Heart right ventricle (tissue), 16 donors: ENCODE measurements around the gene CYBC1. TPM values are rescaled to one million over a fixed set of nuclear protein-coding genes. Genes with fewer than 3 reads are reported as not detected.
A peak's percentile ranks its signal among the peaks of the same experiment; 100 is the strongest.
"Not testable (repeated sequence)": the region's sequence is repeated elsewhere in the genome, so short reads cannot be mapped to it uniquely, and the experiment has no call there.

Experiments used
- ATAC-seq, 8 donors: fragments of 200-7000 bp; cut with Tn5 transposase; one replicate each; pipeline ENCODE4 v1.9.1; 2020; ENCODE audit warnings: mild to moderate bottlenecking in 8 of 8, moderate library complexity in 8 of 8, moderate number of reproducible peaks in 1 of 8
- DNase-seq, 2 donors: peaks; one replicate each; pipeline ENCODE4 v3.0.0-alpha.2; 2020
- H3K27ac ChIP-seq, 10 donors: fragments of 200-600 bp; sonication (generic) in 2 of 10; one replicate each; pipeline versions ENCODE4 v1.5.0 to v1.8.0; 2020 to 2022; ENCODE audit warnings: mild to moderate bottlenecking in 3 of 10
- H3K27me3 ChIP-seq, 7 donors: fragments of 200-600 bp; one replicate each; pipeline ENCODE4 v1.8.0; 2021 to 2022; ENCODE audit warnings: mild to moderate bottlenecking in 2 of 7
- H3K36me3 ChIP-seq, 9 donors: fragments of 200-600 bp; sonication (generic) in 1 of 9; one replicate each; pipeline versions ENCODE4 v1.5.0 to v1.8.0; 2020 to 2022; ENCODE audit warnings: mild to moderate bottlenecking in 2 of 9
- H3K4me1 ChIP-seq, 9 donors: fragments of 200-600 bp; sonication (generic) in 1 of 9; one replicate each; pipeline versions ENCODE4 v1.5.0 to v1.8.0; 2020 to 2022; ENCODE audit warnings: mild to moderate bottlenecking in 4 of 9
- H3K4me3 ChIP-seq, 10 donors: fragments of 200-600 bp; sonication (generic) in 2 of 10; one replicate each; pipeline versions ENCODE4 v1.5.0 to v1.8.0; 2020 to 2022; ENCODE audit warnings: mild to moderate bottlenecking in 7 of 10, moderate library complexity in 2 of 10
- H3K9me3 ChIP-seq, 11 donors: fragments of 200-600 bp in 10 of 11; sonication (generic) in 2 of 11; one replicate each; pipeline versions ENCODE4 v1.5.0 to v1.8.0; 2013 to 2022; ENCODE audit warnings: mild to moderate bottlenecking in 2 of 11, control low read depth in 1 of 11, moderate library complexity in 1 of 11
- CTCF ChIP-seq, 9 donors: fragments of 200-600 bp; sonication (generic) in 2 of 9; IDR thresholded peaks; one replicate each; pipeline versions ENCODE4 v1.5.0 to v1.8.0; 2021 to 2022; ENCODE audit warnings: antibody characterized with exemption in 9 of 9, mild to moderate bottlenecking in 5 of 9, moderate library complexity in 1 of 9
- WGBS, 2 donors: extraction: QIAGEN DNeasy Blood & Tissue Kit; methylation state at CpG; one replicate each; pipeline ENCODE4 v1.1.7; 2013; ENCODE audit warnings: inconsistent platforms in 1 of 2; 5-methylcytosine and 5-hydroxymethylcytosine counted together
- intact Hi-C, 10 donors: fragments of 100-400 bp; cut with DNase I; formaldehyde crosslinking; loops; one replicate each; pipeline versions ENCODE4 v1.11.1 to v1.14.2; 2022
- polyA plus RNA-seq, 2 donors: library from polyadenylated mRNA; stranded (reverse); fragments of 200-250 nt; gene quantifications; one replicate each; pipeline ENCODE4 v1.2.3, GENCODE V29; 2013
- total RNA-seq, 10 donors: library from RNA; stranded (reverse); fragmentation: NEBNext Ultra II Directional in 3 of 10; extraction: Animal tissue kit (Norgen Biotek cat#: 25700) in 3 of 10; gene quantifications; one replicate each; pipeline versions ENCODE4 v1.2.1 to v1.2.4, GENCODE V29; 2021 to 2023
- donor health status: Arrhythmogenic right ventricular cardiomyopathy.
- donor health status: ischemic (EF 13 %, LVEDD 7.1; RV severe dilation, severe dysfunction).
- donor health status: healthy with polysubstance abuse.
- donor health status: DM: no; HTN: yes; CAD: no.
- donor health status: DM: no; HTN: no; CAD: no.
- donor health status: ischemic (EF 25% LVEDD 6.9; RV normal size, moderate dysfunction).
- donor health status: ischemic (EF 25% LVEDD 5.7; RV mildly dilated, moderate dysfunction).
- donor health status: healthy.
- donor health status: DM: yes; HTN: yes; CAD: no.
- donor health status: Ischemic cardiomyopathy.
- donor health status: ischemic (EF 35%, LVEDD 5.7; RV mildly dilated, moderate dysfunction).
- donor health status: nonischemic (EF 11% LVEDD 7.7; RV severe dilation, severe dysfunction).
- donor health status: DM: yes; HTN: yes; CAD: no.
- donor health status: PGD.
- donor health status: ischemic (EF 29% LVEDD 5.4; RV normal size, mild dysfunction).
- donor health status: nonischemic (EF 23%, LVEDD 6.1; RV moderate dilation, normal function).

CYBC1 gene
- total and polyA plus RNA-seq, 12 donors, result 13.4 to 56.6 (median 21.0) TPM

- intact Hi-C loops, result loop anchor here in 3 of 10 donors (5.0 to 10.0 kb wide), 3 partner anchors 39 to 96 kb away; partner anchors contain the start of genes HEXD (in 2 of the 3) and OGFOD3 (in 2 of the 3)
- H3K36me3 ChIP-seq, result peaks cover 0 to 37% (median 18%) of the 10 kb centered on the region in 9 donors
- H3K27me3 ChIP-seq, result no peaks in the 10 kb centered on the region
- DNase-seq (peak; percentile 97 to 98), ATAC-seq (peak; percentile 99)
- peak within 1 kb of the TSS; percentile 69 to 99 (median 88) for H3K4me3 ChIP-seq
- H3K4me1 ChIP-seq, result peaks cover 10 to 39% (median 32%) of the 10 kb centered on the region in 9 donors
- no peak for TF ChIP-seq CTCF (IDR thresholded peaks at IDR 0.05)
- H3K9me3 ChIP-seq, result no peaks in the 10 kb centered on the region
- peak within 1 kb of the TSS; percentile 99 to 100 (median 100) for H3K27ac ChIP-seq
- 0% methylated on average over 74 to 85 of the region's 85 CpGs for WGBS, 2 donors
Observed at GRCh38 chr17:82458179-82458884, 7.8 kb upstream of the CYBC1 start, which contains the start of gene NARF. NARF (plus strand) TSS chr17:82458741; CDS start chr17:82458804, 63 bp downstream.

- Histone ChIP-seq H3K27me3 (no peaks in the 10 kb centered on the region), H3K4me3 (peak overlapping the region; percentile 34 to 99 (median 88)), H3K9me3 (no peaks in the 10 kb centered on the region), H3K27ac (peak overlapping the region; percentile 99 to 100 (median 100)), H3K4me1 (peaks cover 10 to 36% (median 32%) of the 10 kb centered on the region in 9 donors), H3K36me3 (peaks cover 0 to 32% (median 18%) of the 10 kb centered on the region in 9 donors)
- ATAC-seq (no peak), DNase-seq (no peak)
- intact Hi-C loops, result loop anchor here in 3 of 10 donors (5.0 to 10.0 kb wide), 3 partner anchors 39 to 97 kb away; partner anchors contain the start of genes HEXD (in 2 of the 3) and OGFOD3 (in 2 of the 3)
- 0 to 2% methylated on average over 8 of the region's 8 CpGs for WGBS, 2 donors
- TF ChIP-seq CTCF (IDR thresholded peaks at IDR 0.05), result no peak
Observed at GRCh38 chr17:82457929-82458178, 7.3 kb upstream of the CYBC1 start.

DNA sequence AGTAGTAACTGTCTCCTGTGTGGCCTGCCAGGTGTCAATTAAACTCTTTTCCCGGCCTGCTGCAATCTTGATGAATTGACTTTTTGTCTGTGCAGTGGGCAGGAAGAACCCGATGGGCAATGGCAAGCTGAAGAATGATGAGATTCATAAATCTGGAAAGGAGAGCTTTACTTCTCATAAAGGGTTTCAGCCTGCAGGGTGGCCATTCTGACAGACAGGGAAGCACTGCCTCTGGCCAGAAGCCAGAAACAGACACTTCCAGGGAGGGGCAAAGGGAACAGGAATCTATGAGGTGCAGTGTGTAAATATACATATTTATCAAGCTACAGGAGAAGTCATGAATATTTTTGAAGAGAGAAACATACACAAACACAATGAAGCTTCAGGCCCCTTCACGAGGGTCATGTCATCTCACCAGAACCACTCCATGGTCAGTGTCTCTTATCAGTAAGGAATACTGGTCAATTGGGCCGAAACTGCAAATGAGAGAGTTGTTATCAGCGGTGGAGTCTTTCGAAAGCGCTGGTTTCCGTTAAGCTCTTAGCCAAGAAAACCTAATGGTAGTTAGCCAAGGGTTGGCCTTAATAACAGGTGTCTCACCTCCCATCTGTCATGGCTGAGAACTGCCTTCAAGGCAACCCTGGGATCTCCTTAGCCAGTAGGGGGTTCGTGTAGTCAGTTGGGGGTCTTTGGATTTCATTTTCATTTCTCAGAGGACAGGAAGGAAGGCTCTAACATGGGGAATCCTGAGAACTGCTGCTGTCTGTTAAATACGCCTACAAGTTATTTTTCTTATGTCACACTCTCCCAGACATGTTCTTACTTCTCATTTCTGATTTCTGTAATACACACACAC lies 6.7 kb upstream of the CYBC1 start:
- Histone ChIP-seq H3K4me3 (peak overlapping the region in 9 of 10 donors; percentile 71 to 99 (median 92)), H3K27me3 (no peaks in the 10 kb centered on the region), H3K36me3 (peaks cover 0 to 26% (median 18%) of the 10 kb centered on the region in 9 donors), H3K27ac (peak overlapping the region; percentile 99 to 100 (median 100)), H3K9me3 (no peaks in the 10 kb centered on the region), H3K4me1 (peaks cover 10 to 36% (median 31%) of the 10 kb centered on the region in 9 donors)
- TF ChIP-seq CTCF (IDR thresholded peaks at IDR 0.05), result no peak
- intact Hi-C loops, result loop anchor here in 3 of 10 donors (5.0 to 10.0 kb wide), 3 partner anchors 40 to 98 kb away; partner anchors contain the start of genes HEXD (in 2 of the 3) and OGFOD3 (in 2 of the 3)
- 49 to 56% methylated on average over 10 of the region's 10 CpGs for WGBS, 2 donors
- DNase-seq (no peak), ATAC-seq (no peak)

GRCh38 chr17:82453706-82454105 lies 3.2 kb upstream of the CYBC1 start:
- ATAC-seq, H3K4me3 ChIP-seq, H3K36me3 ChIP-seq, H3K27me3 ChIP-seq, H3K9me3 ChIP-seq, DNase-seq, H3K27ac ChIP-seq: not testable (repeated sequence)
- H3K4me1 ChIP-seq, result peaks cover 9 to 46% (median 39%) of the 10 kb centered on the region in 9 donors
- intact Hi-C loops, result loop anchor here in 2 of 10 donors (5.0 to 10.0 kb wide), 2 partner anchors 36 to 101 kb away; partner anchors contain the start of genes HEXD (in 1 of the 2) and OGFOD3 (in 1 of the 2)
- WGBS, 2 donors, result 95 to 96% methylated on average over 21 of the region's 21 CpGs

DNA sequence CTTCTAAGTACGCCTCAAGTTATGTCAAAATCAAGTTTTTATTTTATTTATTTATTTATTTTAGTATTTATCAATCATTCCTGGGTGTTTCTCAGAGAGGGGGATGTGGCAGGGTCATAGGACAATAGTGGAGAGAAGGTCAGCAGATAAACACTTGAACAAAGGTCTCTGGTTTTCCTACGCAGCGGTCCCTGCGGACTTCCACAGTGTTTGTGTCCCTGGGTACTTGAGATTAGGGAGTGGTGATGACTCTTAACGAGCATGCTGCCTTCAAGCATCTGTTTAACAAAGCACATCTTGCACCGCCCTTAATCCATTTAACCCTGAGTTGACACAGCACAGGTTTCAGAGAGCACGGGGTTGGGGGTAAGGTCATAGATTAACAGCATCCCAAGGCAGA lies 2.6 kb upstream of the CYBC1 start:
- H3K4me1 ChIP-seq, result peaks cover 9 to 46% (median 39%) of the 10 kb centered on the region in 9 donors
- DNase-seq, ATAC-seq, H3K27ac ChIP-seq, H3K9me3 ChIP-seq, H3K27me3 ChIP-seq, H3K4me3 ChIP-seq, H3K36me3 ChIP-seq: not testable (repeated sequence)
- 83 to 91% methylated on average over 7 of the region's 7 CpGs for WGBS, 2 donors
- intact Hi-C loops, result loop anchor here in 2 of 10 donors (5.0 to 10.0 kb wide), 2 partner anchors 36 to 102 kb away; partner anchors contain the start of genes HEXD (in 1 of the 2) and OGFOD3 (in 1 of the 2)
